K562 (cell line): Measurements from ENCODE around the gene ITPR2. TPM values are rescaled to one million over a fixed set of nuclear protein-coding genes. Genes with fewer than 3 reads are reported as not detected.

Source experiments
- ATAC-seq: fragments of 200-7000 bp; cut with Tn5 transposase; 3 replicates; pipeline ENCODE4 v1.9.1; 2020; ENCODE audit warnings: moderate library complexity
- BruUV-seq: library from RNA; stranded (reverse); fragments of 400-500 nt; replicated peaks from 2 replicates; lab custom pipeline; 2021; lab: Mats Ljungman, UMichigan
- CTCF ChIA-PET: fragments of 300-600 bp; formaldehyde crosslinking; extraction: SDS; loops from one replicate; lab custom pipeline; 2021; ENCODE audit warnings: low intra/inter-chr PET ratio; lab: Yijun Ruan, JAX
- POLR2A ChIA-PET: fragments of 300-600, 350-650 bp; sonication (Branson Sonifier 250); formaldehyde crosslinking; extraction: SDS; loops from one replicate; lab custom pipeline; 2021; ENCODE audit warnings: antibody characterized with exemption, inconsistent platforms; lab: Yijun Ruan, JAX
- DNase-seq, 4 experiments: peaks; one replicate each; pipeline versions ENCODE4 v3.0.0 to v3.0.0-alpha.2; 2011 to 2018; ENCODE audit warnings: low spot score in 3 of 4, mixed read lengths in 3 of 4; ENCODE audit errors: extremely low read depth in 1 of 4
- FAIRE-seq: peaks from 2 replicates; lab custom pipeline; 2011; peaks lifted over from hg19 to GRCh38; lab: Jason Lieb, UNC
- H2AFZ ChIP-seq: 2 replicates; pipeline ENCODE4 v1.6.0; 2011; ENCODE audit warnings: low read depth, low read length, control low read depth, inconsistent platforms
- H3K27ac ChIP-seq: fragments of 200-600 bp; 3 replicates; pipeline ENCODE4 v1.8.0; 2011; ENCODE audit warnings: low read depth, mild to moderate bottlenecking, control low read depth, inconsistent platforms, low read length, moderate library complexity, mixed read lengths; ENCODE audit errors: extremely low read depth
- H3K27me3 ChIP-seq, 2 experiments: fragments of 300-600 bp in 1 of 2; 2 replicates in 1 of 2; 3 replicates in 1 of 2; pipeline versions ENCODE4 v1.6.0 to v1.8.0; 2011; ENCODE audit warnings: inconsistent platforms in 2 of 2, low read length in 2 of 2, mild to moderate bottlenecking in 1 of 2, mixed read lengths in 1 of 2, moderate library complexity in 1 of 2; ENCODE audit not compliant: control insufficient read depth in 2 of 2, insufficient read depth in 2 of 2
- H3K36me3 ChIP-seq: fragments of 300-600 bp; 3 replicates; pipeline ENCODE4 v1.8.0; 2011; ENCODE audit warnings: mild to moderate bottlenecking, low read length, inconsistent platforms; ENCODE audit not compliant: control insufficient read depth, insufficient read depth
- H3K4me1 ChIP-seq, 2 experiments: fragments of 200-600 bp in 1 of 2; replicated peaks in 1 of 2; 2 replicates in 1 of 2; 3 replicates in 1 of 2; pipeline versions ENCODE4 v1.5.1 to v1.8.0; 2011; ENCODE audit warnings: inconsistent platforms in 2 of 2, low read length in 2 of 2, mild to moderate bottlenecking in 1 of 2, mixed read lengths in 1 of 2, moderate library complexity in 1 of 2; ENCODE audit not compliant: control insufficient read depth in 2 of 2, insufficient read depth in 2 of 2
- H3K4me2 ChIP-seq: 2 replicates; pipeline ENCODE4 v1.6.1; 2011; ENCODE audit warnings: low read length, control low read depth, inconsistent platforms, mixed read lengths; ENCODE audit not compliant: insufficient read depth
- H3K4me3 ChIP-seq: fragments of 200-600 bp; sonication (generic), shearing (Covaris generic); 2 replicates; pipeline ENCODE4 v1.5.1; 2016; ENCODE audit warnings: control low read depth, inconsistent platforms
- H3K79me2 ChIP-seq: fragments of 200-600 bp; 3 replicates; pipeline ENCODE4 v1.8.0; 2011; ENCODE audit warnings: low read length, inconsistent platforms; ENCODE audit not compliant: control insufficient read depth, insufficient read depth
- H3K9ac ChIP-seq, 2 experiments: 2 replicates each; pipeline versions ENCODE4 v1.6.0 to v1.6.1; 2011; ENCODE audit warnings: low read depth in 2 of 2, low read length in 2 of 2, control low read depth in 1 of 2, inconsistent platforms in 1 of 2, mild to moderate bottlenecking in 1 of 2, mixed read lengths in 1 of 2; ENCODE audit not compliant: insufficient read depth in 1 of 2
- H3K9me1 ChIP-seq: one replicate; pipeline ENCODE4 v1.6.0; 2011; ENCODE audit warnings: inconsistent platforms, mild to moderate bottlenecking, low read length, moderate library complexity; ENCODE audit not compliant: control insufficient read depth, insufficient read depth
- H3K9me3 ChIP-seq: replicated peaks from 2 replicates; pipeline ENCODE4 v1.5.1; 2011; ENCODE audit warnings: low read depth, low read length, inconsistent platforms; ENCODE audit not compliant: control insufficient read depth, insufficient read depth
- H4K20me1 ChIP-seq: replicated peaks from 2 replicates; pipeline ENCODE4 v1.6.1; 2011; ENCODE audit warnings: low read length, inconsistent platforms, mixed read lengths; ENCODE audit not compliant: control insufficient read depth, insufficient read depth
- BCLAF1 ChIP-seq, 2 experiments: fragments of 450-650 bp in 1 of 2; IDR thresholded peaks; 2 replicates each; pipeline ENCODE4 v1.6.1; 2011 to 2017; ENCODE audit warnings: low read depth in 2 of 2, antibody characterized with exemption in 1 of 2, borderline replicate concordance in 1 of 2, low read length in 1 of 2, mild to moderate bottlenecking in 1 of 2, mixed read lengths in 1 of 2; ENCODE audit not compliant: control insufficient read depth in 1 of 2
- KDM4B ChIP-seq, 2 experiments: fragments of 450-650 bp in 1 of 2; sonication (generic) in 1 of 2; IDR thresholded peaks; 2 replicates each; pipeline ENCODE4 v1.6.1; 2016 to 2017; ENCODE audit warnings: borderline replicate concordance in 2 of 2, antibody characterized with exemption in 1 of 2, low read depth in 1 of 2, mild to moderate bottlenecking in 1 of 2
- YBX1 ChIP-seq: fragments of 450-650 bp; IDR thresholded peaks from 2 replicates; pipeline ENCODE4 v1.7.1; 2016; ENCODE audit warnings: mild to moderate bottlenecking
- ZEB2 ChIP-seq: fragments of 450-650 bp; IDR thresholded peaks from 2 replicates; pipeline ENCODE4 v1.6.1; 2016
- WGBS: fragments of 100-300 bp; shearing (Covaris generic); methylation state at CpG from one replicate; pipeline ENCODE4 v1.1.6; 2016; ENCODE audit warnings: low coverage, mixed read lengths; ENCODE audit not compliant: insufficient coverage; ENCODE audit errors: missing lambda C conversion rate; 5-methylcytosine and 5-hydroxymethylcytosine counted together
- in situ Hi-C: fragments of 300-500 bp; cut with MboI; formaldehyde crosslinking; loops from 4 replicates; pipeline ENCODE4 v1.15.0; 2018; ENCODE audit warnings: inconsistent platforms, mixed read lengths
- intact Hi-C: fragments of 100-400 bp; cut with micrococcal nuclease; formaldehyde crosslinking; loops from 2 replicates; pipeline ENCODE4 v1.14.2; 2022
- polyA plus RNA-seq, 8 experiments: library from polyadenylated mRNA; depleted of rRNA in 4 of 8; stranded (reverse) in 5 of 8; unstranded in 3 of 8; fragments of >200 nt; fragmentation: Nextera tagmentation in 2 of 8; fragmentation: Illumina TruSeq in 1 of 8; extraction: Ambion mirVana in 2 of 8; extraction: Trizol in 1 of 8; gene quantifications; 2 replicates each; pipeline versions ENCODE4 v1.2.1 to v1.2.3, GENCODE V29; 2011 to 2014; ENCODE audit warnings: inconsistent platforms in 1 of 8, missing spikeins in 1 of 8
- total RNA-seq, 7 experiments: library from RNA; depleted of rRNA in 6 of 7; stranded (reverse); fragments of >200 nt in 6 of 7; fragmentation: Illumina TruSeq in 2 of 7; extraction: Trizol in 2 of 7; gene quantifications; 2 replicates each; pipeline versions ENCODE4 v1.2.1 to v1.2.3, GENCODE V29; 2011 to 2021; ENCODE audit warnings: low replicate concordance in 1 of 7
- TF ChIP-seq, protein P1 (sequence below), 2 experiments: fragments of 450-650 bp; IDR thresholded peaks; 2 replicates each; pipeline ENCODE4 v1.6.1; 2018; ENCODE audit warnings: mild to moderate bottlenecking in 2 of 2, low read depth in 1 of 2; ENCODE audit not compliant: partially characterized antibody in 2 of 2
- TF ChIP-seq, protein P2 (sequence below): sonication (generic); formaldehyde crosslinking; IDR thresholded peaks from 2 replicates; pipeline ENCODE4 v1.8.1; 2023; ENCODE audit warnings: mild to moderate bottlenecking, missing genetic modification reagents
- TF ChIP-seq, protein P3 (sequence below): fragments of 450-650 bp; IDR thresholded peaks from 2 replicates; pipeline ENCODE4 v1.6.1; 2016; ENCODE audit warnings: mild to moderate bottlenecking

Gene ITPR2
- total and polyA plus RNA-seq, 9 of the 15 experiments (the other 6 are each of a cell fraction or from before 2014, with no cell fraction given): 0.21 to 3.3 (median 0.95) TPM

DNA sequence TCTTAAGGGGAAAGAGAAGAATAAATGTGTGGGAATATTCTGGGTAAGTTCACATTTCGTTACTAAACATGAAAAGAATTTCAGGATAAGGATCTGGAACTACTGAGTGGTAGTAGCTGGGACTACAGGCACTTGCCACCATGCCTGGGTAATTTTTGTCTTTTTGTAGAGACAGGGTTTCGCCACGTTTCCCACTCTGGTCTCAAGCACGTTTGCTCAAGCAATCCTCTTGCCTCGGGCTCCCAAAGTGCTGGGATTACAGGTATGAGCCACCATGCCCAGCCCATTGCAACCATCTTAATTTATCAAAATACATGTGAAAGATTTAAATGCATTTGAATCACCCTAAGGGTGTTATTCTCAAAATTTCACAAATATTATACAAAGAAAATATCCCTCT lies 26.4 kb downstream of the ITPR2 start:
- H3K79me2 ChIP-seq: no peaks in the 10 kb centered on the region
- POLR2A ChIA-PET: no interaction called here
- WGBS: 2% methylated on average over 5 of the region's 5 CpGs
- no peak overlapping the region for H3K4me2 ChIP-seq
- FAIRE-seq (no peak), ATAC-seq (no peak), DNase-seq (no peak)
- intact Hi-C loops (no loop called here), in situ Hi-C loops (no loop called here)
- H3K9me1 ChIP-seq: no peaks in the 10 kb centered on the region
- BruUV-seq: no TSS peak
- H3K27ac ChIP-seq: no peak overlapping the region
- H2AFZ ChIP-seq: no peak overlapping the region
- CTCF ChIA-PET: no interaction called here
- no peaks in the 10 kb centered on the region for H4K20me1 ChIP-seq
- no peaks in the 10 kb centered on the region for H3K36me3 ChIP-seq
- no peaks in the 10 kb centered on the region for H3K27me3 ChIP-seq
- no peak overlapping the region for H3K9ac ChIP-seq
- H3K9me3 ChIP-seq: no peaks in the 10 kb centered on the region
- H3K4me1 ChIP-seq: no peaks in the 10 kb centered on the region
- H3K4me3 ChIP-seq: no peak overlapping the region
- TF ChIP-seq, protein P1, sequence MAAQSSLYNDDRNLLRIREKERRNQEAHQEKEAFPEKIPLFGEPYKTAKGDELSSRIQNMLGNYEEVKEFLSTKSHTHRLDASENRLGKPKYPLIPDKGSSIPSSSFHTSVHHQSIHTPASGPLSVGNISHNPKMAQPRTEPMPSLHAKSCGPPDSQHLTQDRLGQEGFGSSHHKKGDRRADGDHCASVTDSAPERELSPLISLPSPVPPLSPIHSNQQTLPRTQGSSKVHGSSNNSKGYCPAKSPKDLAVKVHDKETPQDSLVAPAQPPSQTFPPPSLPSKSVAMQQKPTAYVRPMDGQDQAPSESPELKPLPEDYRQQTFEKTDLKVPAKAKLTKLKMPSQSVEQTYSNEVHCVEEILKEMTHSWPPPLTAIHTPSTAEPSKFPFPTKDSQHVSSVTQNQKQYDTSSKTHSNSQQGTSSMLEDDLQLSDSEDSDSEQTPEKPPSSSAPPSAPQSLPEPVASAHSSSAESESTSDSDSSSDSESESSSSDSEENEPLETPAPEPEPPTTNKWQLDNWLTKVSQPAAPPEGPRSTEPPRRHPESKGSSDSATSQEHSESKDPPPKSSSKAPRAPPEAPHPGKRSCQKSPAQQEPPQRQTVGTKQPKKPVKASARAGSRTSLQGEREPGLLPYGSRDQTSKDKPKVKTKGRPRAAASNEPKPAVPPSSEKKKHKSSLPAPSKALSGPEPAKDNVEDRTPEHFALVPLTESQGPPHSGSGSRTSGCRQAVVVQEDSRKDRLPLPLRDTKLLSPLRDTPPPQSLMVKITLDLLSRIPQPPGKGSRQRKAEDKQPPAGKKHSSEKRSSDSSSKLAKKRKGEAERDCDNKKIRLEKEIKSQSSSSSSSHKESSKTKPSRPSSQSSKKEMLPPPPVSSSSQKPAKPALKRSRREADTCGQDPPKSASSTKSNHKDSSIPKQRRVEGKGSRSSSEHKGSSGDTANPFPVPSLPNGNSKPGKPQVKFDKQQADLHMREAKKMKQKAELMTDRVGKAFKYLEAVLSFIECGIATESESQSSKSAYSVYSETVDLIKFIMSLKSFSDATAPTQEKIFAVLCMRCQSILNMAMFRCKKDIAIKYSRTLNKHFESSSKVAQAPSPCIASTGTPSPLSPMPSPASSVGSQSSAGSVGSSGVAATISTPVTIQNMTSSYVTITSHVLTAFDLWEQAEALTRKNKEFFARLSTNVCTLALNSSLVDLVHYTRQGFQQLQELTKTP (IDR thresholded peaks at IDR 0.05; ENCODE audit: low read depth in 1 of 2, partially characterized antibody in 2 of 2): no peak
- TF ChIP-seq ZEB2: no peak
- TF ChIP-seq, protein P2, sequence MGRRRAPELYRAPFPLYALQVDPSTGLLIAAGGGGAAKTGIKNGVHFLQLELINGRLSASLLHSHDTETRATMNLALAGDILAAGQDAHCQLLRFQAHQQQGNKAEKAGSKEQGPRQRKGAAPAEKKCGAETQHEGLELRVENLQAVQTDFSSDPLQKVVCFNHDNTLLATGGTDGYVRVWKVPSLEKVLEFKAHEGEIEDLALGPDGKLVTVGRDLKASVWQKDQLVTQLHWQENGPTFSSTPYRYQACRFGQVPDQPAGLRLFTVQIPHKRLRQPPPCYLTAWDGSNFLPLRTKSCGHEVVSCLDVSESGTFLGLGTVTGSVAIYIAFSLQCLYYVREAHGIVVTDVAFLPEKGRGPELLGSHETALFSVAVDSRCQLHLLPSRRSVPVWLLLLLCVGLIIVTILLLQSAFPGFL (CRISPR knock-in tag): no peak
- TF ChIP-seq YBX1: no peak
- no peak for TF ChIP-seq KDM4B (IDR thresholded peaks at IDR 0.05; ENCODE audit: borderline replicate concordance in 2 of 2, low read depth in 1 of 2)
- TF ChIP-seq, protein P3, sequence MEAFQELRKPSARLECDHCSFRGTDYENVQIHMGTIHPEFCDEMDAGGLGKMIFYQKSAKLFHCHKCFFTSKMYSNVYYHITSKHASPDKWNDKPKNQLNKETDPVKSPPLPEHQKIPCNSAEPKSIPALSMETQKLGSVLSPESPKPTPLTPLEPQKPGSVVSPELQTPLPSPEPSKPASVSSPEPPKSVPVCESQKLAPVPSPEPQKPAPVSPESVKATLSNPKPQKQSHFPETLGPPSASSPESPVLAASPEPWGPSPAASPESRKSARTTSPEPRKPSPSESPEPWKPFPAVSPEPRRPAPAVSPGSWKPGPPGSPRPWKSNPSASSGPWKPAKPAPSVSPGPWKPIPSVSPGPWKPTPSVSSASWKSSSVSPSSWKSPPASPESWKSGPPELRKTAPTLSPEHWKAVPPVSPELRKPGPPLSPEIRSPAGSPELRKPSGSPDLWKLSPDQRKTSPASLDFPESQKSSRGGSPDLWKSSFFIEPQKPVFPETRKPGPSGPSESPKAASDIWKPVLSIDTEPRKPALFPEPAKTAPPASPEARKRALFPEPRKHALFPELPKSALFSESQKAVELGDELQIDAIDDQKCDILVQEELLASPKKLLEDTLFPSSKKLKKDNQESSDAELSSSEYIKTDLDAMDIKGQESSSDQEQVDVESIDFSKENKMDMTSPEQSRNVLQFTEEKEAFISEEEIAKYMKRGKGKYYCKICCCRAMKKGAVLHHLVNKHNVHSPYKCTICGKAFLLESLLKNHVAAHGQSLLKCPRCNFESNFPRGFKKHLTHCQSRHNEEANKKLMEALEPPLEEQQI: no peak
- TF ChIP-seq BCLAF1 (IDR thresholded peaks at IDR 0.05; ENCODE audit: borderline replicate concordance in 1 of 2, control insufficient read depth in 1 of 2, low read depth in 2 of 2, low read length in 1 of 2): no peak
